Femur (tissue), 1 donor: ENCODE data around the gene DSEL.
A peak's percentile ranks its signal among the peaks of the same experiment; 100 is the strongest.

ENCODE experiments used
- DNase-seq: peaks from one replicate; pipeline ENCODE4 v3.0.0-alpha.2; 2017

Gene DSEL

GRCh38 chr18:67516539-67517443 is at the start of gene DSEL:
Gene DSEL, minus strand, starts transcription at chr18:67516720. Its CDS starts 2,112 bp downstream, at chr18:67514608.
- peak; percentile 99 for DNase-seq

DNA sequence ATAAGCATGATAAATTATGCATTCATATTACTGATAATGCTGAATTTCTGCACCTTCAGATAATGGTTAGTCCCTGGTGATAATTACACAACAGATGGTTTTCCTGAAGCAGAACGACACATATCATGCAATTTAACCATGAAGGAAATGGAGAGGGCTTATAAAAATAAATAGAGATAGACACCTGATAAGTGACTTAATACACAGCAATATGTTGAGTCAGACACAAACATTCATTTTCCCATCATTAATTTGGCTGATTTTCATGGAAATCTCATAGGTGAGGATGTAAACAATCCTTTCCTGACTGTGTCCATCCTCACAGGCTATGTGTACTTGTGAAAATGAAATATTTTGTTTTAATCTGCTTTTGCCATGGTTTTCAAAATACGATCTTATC is 36.9 kb upstream of the DSEL start:
- no peak for DNase-seq

- no peak for DNase-seq
Measured at GRCh38 chr18:67550872-67551520, 34.5 kb upstream of the DSEL start.

DNA sequence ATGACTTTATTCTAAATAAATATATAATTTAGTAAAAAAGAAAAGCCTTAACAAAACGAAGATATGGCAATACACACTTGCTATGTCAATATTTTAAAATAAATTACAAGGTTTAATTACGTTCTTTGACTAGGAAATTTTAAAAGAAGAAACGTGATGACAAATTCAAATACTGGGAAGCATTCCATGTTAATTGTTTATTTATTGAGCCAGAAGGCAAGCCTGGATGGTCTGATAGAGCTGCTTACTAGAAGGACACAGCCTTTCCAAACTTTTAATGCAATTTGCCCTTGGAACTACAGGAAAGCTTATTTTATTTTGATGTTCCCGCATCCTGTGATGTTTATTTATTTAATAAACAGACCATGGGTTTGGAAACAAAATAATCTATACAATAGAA is 33.4 kb upstream of the DSEL start:
- DNase-seq = no peak

DNA sequence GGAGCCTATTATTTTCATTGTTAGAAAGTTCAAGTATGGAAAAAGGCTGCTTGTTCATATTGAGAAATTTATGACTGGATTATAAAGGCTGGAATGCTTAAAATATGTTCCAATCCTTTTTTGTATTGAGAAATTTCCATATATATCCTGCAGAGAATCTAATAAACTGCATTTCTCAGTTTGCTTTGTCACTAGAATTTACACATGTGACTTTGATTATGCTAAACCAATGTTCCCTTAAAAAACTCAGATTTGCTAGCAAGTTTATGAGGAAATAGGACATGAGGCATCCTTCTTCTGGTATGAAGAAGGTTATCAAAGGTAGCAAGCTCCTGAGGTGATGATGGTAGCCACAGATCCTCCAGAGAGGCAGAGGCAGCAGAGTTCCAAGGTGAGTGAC is 29.2 kb upstream of the DSEL start:
- no peak for DNase-seq

DNA sequence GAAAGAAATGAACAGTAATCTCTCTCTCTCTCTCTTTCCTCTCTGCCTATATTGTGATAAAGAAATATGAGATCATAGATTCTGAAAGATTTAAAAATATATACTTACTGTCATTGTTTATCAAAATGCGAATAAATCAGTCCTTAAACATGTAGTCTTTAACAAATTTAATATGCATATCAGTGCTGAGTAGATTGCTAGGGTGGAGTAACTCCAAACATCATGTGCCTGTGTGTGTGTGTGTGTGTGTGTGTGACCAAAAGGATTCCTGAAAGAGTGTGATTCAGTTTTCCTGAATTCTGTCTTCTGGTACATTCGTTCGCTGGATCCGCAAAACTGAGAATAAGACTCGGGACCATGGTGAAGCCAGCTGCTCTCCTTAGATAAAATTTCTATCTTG is 24.0 kb upstream of the DSEL start:
- DNase-seq = no peak

DNA sequence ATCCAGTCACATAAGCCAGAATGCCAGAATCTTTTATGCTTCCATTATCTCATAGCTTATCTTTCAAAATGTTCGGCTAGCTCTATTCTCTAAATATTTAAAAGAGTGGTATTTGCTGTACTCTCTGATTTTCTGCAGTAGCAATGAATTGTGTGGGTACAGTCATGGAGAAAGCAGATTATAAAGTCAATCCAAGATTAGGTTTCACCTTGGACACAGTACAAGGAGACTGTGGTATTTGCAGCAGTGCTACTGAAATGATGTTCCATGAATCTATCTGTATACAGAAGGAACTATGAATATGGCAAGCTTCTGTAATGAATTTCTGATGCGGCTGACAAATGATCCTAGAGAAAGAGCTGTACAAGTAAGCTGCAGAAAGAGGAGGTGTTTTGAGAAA is 15.4 kb upstream of the DSEL start:
- DNase-seq = no peak

DNA sequence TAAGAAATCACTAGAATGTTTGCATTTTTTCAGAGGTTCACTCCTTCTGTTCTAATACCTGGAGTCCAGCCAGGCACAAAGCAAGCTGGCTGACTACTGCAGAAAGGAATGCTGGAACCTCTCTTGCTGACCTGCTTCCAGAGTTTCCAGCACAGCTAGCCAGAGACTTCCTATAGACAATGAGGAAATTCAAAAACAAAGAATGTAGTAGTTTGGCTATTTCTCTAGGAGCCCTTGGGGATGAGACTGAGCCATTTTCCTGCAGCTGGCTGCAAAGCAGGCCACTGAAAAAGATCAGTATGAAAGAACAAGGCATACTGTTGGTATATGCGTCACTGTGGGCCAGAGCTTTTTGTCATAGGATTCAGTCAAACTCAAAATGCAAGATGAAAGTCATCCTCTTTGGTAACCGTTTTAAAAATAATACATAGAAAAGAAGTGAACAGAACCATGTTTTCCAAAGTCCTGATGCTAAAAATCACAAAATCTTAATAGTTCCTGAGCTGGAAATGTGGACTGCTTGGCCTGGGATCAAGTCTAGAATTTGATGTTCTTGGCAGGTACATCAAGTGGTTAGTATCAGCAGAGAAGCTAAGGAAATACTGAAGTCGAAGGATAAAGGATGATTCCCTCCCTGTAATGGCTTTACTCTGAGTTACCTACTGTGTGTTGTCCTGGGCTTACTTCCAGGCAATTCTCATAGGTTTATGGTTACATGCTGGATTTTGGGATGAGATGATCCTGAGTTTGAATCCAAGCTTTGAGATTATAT is 9.0 kb upstream of the DSEL start:
- DNase-seq = peak; percentile 92

DNA sequence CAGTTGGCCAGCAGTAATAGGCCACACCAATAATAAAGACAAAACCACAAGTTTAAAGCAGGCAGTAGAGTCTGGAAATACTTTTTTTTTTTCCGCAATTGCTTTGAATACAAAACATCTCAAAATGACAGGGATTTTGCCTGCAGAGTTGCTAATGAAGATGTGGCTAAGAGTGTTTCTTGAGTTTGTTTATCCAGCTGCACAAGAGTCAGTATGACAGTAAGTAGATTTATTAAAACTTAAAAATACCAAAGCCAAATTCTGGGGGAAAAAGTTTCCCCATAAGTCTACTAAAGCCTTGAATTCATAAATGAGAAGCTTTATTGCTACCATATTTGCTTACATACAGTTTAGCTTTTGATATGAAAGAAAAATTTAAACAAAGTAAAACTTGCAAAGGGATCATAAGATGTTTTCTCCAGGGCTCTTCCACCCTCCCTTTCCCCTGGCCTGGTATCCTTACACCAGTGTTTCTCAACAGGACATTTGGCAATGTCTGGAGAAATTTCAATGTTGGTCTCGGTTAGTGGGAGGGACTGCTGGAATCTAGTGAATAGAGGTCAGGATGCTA is 3.9 kb upstream of the DSEL start:
- peak; percentile 40 for DNase-seq

DNA sequence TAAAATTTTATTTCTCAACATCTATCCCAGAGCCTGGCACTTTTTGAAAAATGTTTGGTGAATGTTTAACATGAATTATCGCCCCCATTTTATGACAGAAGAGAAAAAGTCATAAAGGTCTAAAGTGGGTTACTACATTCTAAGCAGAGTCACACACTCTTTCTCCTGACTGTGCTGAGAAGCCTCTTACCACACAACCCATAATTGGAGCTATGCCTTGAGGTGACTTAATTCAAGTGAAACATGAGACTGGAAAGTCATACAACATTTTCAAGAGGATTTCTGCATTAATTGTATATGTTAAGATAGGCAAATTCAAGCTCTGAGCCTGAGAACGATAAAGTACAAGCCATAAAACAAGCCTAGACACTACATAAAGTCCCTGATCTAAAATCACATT is 3.1 kb upstream of the DSEL start:
- no peak for DNase-seq

DNA sequence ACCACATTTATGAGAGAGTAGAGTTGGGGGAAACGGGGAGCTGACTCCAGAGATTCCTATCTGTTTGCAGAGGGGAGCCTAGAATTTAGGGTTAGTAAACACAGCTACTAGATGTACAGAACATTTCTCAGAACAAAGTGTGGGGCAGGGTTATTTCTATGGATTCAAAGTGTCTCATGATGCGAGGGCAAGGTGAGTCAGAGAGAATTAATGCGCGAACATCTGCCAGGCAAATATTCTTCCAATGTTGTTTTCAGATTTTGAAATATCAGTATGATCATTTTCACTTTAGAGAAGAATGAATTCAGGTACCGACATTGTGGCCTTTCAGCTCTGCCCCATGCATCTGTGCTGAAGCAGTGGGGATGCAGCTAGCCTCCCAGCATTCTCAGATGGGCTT is 2.0 kb upstream of the DSEL start:
- DNase-seq = no peak

DNA sequence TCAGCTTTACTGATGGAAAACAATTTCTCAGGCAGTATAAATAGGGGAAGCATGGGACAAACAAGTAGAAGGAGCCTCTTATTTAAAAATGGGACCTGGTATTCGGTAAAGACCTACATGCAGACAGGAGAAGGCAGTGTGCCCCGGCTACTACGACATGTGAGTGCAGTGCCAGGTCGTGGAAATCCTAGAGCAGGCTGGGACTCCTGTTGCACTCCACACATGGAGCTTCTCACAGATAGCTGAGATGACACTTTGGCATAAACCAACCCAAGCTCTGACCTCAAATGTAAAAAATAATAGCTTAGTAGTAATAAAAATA is 885 bp upstream of the DSEL start:
- peak; percentile 61 for DNase-seq

DNA sequence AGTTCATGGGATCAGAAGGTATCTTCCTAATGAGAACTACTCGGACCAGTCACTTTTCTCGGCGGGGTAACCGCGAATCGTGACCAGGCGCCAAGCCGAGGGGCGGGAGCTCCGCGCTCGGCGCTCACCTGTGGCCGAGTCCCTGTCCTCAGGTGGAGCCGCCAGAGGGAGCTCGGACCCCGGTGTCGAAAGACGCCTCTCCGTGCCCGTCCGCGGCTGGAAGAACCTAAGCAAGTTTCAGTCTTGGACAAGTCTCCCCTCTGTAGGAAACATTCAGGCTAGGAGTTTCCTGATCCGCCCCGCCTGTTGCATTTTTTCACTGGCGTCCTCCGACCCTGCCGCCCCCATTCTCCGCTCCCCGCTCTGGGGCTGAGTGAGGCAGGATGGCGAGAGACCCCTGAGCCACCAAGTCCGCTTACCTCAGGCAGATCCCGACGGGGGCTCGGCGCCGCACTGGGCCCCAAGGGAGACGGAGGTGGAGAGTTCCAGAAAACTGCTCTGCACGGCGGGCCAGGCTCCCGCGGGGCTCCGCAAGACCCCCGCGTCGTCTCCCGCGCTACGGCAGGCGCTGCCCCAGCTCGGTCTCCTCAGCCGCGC is 480 bp downstream of the DSEL start:
- DNase-seq = peak; percentile 93

- DNase-seq = no peak
Measured at GRCh38 chr18:67514901-67515540, 1.5 kb downstream of the DSEL start.

DNA sequence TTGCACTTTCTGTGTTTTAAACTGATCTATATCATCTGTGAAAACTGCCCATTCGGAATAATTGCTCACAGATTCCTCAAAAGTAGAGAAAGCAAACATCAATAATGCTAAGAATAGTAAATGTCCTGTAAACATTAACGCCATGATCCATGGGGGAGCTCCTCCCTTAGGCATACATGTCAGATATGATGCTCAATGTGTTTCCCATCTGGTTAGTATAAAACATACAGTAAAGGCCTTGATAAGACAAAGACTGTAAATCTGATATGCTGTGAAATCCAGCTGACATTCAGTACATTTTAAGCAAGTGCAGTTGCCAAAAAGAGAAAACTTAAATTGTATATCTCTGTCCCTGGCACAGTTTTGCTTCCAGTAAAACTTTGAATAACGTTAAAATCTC is 2.1 kb downstream of the DSEL start:
- DNase-seq = no peak

- no peak for DNase-seq
Measured at GRCh38 chr18:67513280-67513679, 3.2 kb downstream of the DSEL start.

GRCh38 chr18:67511840-67512239 is 4.7 kb downstream of the DSEL start:
- DNase-seq = no peak

DNA sequence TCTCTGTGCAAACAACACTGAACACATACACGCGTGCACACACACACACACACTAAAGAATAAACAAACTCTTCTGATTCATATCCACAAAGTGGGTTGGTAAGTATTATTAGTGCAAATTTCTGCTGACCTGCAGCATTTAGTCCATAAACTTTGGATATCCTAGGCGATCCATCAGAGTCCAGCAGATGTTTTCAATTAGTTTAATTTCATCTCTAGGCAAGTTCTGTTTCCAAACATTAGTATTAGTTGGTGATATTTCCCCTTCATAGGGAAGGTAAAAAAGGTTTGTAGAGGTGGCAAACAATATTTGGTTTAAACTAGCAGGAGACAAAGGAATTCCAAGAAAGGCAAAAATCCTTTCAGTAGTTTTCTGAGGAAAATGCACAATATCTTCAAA is 5.7 kb downstream of the DSEL start:
- DNase-seq = no peak

GRCh38 chr18:67509741-67510391 is 6.7 kb downstream of the DSEL start:
- DNase-seq = no peak

GRCh38 chr18:67508146-67508545 is 8.4 kb downstream of the DSEL start:
- DNase-seq = no peak

GRCh38 chr18:67504739-67505138 is 11.8 kb downstream of the DSEL start:
- no peak for DNase-seq
